ENCODE data around the gene ZNF213. TPM values are rescaled to one million over a fixed set of nuclear protein-coding genes. Genes with fewer than 3 reads are reported as not detected.

Gene ZNF213
- total and polyA plus RNA-seq, 10 donors, result 2.4 to 11.4 (median 7.7) TPM

- Histone ChIP-seq H3K27ac (no peak overlapping the region), H3K27me3 (replicated peaks in 1 of 7) (peaks cover 0 to 10% (median 0%) of the 10 kb centered on the region in 7 donors), H3K9me3 (no peaks in the 10 kb centered on the region), H3K4me3 (no peak overlapping the region), H3K4me1 (peaks cover 0 to 33% (median 16%) of the 10 kb centered on the region in 6 donors), H3K36me3 (peaks cover 0 to 53% (median 15%) of the 10 kb centered on the region in 6 donors)
- WGBS, 5 donors, result 71 to 90% (median 82%) methylated on average over 12 to 14 of the region's 14 CpGs
- TF ChIP-seq POLR2A (IDR thresholded peaks at IDR 0.05) (no peak), POLR2AphosphoS5 (IDR thresholded peaks at IDR 0.05) (no peak)
- TF ChIP-seq, protein P1, sequence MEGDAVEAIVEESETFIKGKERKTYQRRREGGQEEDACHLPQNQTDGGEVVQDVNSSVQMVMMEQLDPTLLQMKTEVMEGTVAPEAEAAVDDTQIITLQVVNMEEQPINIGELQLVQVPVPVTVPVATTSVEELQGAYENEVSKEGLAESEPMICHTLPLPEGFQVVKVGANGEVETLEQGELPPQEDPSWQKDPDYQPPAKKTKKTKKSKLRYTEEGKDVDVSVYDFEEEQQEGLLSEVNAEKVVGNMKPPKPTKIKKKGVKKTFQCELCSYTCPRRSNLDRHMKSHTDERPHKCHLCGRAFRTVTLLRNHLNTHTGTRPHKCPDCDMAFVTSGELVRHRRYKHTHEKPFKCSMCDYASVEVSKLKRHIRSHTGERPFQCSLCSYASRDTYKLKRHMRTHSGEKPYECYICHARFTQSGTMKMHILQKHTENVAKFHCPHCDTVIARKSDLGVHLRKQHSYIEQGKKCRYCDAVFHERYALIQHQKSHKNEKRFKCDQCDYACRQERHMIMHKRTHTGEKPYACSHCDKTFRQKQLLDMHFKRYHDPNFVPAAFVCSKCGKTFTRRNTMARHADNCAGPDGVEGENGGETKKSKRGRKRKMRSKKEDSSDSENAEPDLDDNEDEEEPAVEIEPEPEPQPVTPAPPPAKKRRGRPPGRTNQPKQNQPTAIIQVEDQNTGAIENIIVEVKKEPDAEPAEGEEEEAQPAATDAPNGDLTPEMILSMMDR (IDR thresholded peaks at IDR 0.05 in 8 of 11, conservative IDR thresholded peaks at IDR 0.05 in 3 of 11), result no peak
- DNase-seq, result no peak
- intact Hi-C loops (cut with DNase I; ENCODE audit: low total_unique reads), result no loop called here
Measured at GRCh38 chr16:3115561-3115960, 19.3 kb upstream of the ZNF213 start.

- DNase-seq, result no peak
- no peak for TF ChIP-seq POLR2AphosphoS5 (IDR thresholded peaks at IDR 0.05)
- TF ChIP-seq, protein P1 (IDR thresholded peaks at IDR 0.05 in 8 of 11, conservative IDR thresholded peaks at IDR 0.05 in 3 of 11), result no peak
- no peak for TF ChIP-seq POLR2A (IDR thresholded peaks at IDR 0.05)
- H3K9me3 ChIP-seq, result no peaks in the 10 kb centered on the region
- no peaks in the 10 kb centered on the region for H3K27me3 ChIP-seq (replicated peaks in 1 of 7)
- H3K4me1 ChIP-seq, result peaks cover 0 to 32% (median 17%) of the 10 kb centered on the region in 6 donors
- peaks cover 0 to 58% (median 15%) of the 10 kb centered on the region in 6 donors for H3K36me3 ChIP-seq
- H3K27ac ChIP-seq, result no peak overlapping the region
- intact Hi-C loops (cut with DNase I; ENCODE audit: low total_unique reads), result no loop called here
- 91 to 99% (median 93%) methylated on average over 8 to 16 of the region's 16 CpGs for WGBS, 5 donors
- H3K4me3 ChIP-seq, result no peak overlapping the region
Measured at GRCh38 chr16:3118204-3118790, 16.5 kb upstream of the ZNF213 start.

DNA sequence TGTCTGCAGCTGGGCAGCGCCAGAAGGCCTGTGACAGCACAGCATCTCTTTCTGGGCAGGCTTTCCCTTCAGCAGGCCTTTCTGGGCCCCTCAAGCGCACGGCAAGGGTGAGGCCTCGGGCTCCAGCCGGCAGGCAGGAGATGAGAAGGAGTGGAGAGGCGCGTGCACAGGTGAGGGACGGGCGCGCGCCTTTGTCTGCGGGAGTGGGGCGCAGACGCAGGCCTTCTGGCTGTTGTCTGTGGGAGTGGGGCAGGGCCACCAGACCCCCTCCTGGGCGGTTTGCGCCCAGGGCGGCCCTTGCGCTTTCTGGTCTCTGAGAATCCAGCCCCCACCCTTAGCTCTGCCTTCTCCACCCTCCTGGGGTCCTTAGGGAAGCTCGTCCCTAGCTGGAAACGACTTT lies 16.0 kb upstream of the ZNF213 start:
- WGBS, 5 donors, result 92 to 95% (median 94%) methylated on average over 20 of the region's 20 CpGs
- H3K27me3 ChIP-seq (replicated peaks in 1 of 7), result no peaks in the 10 kb centered on the region
- H3K36me3 ChIP-seq, result peaks cover 0 to 58% (median 15%) of the 10 kb centered on the region in 6 donors
- no peaks in the 10 kb centered on the region for H3K9me3 ChIP-seq
- TF ChIP-seq, protein P1 (IDR thresholded peaks at IDR 0.05 in 8 of 11, conservative IDR thresholded peaks at IDR 0.05 in 3 of 11), result no peak
- no peak for TF ChIP-seq POLR2AphosphoS5 (IDR thresholded peaks at IDR 0.05)
- no peak for TF ChIP-seq POLR2A (IDR thresholded peaks at IDR 0.05)
- intact Hi-C loops (cut with DNase I; ENCODE audit: low total_unique reads), result no loop called here
- no peak overlapping the region for H3K27ac ChIP-seq
- DNase-seq, result no peak
- H3K4me1 ChIP-seq, result peaks cover 4 to 32% (median 19%) of the 10 kb centered on the region in 6 donors
- no peak overlapping the region for H3K4me3 ChIP-seq

DNA sequence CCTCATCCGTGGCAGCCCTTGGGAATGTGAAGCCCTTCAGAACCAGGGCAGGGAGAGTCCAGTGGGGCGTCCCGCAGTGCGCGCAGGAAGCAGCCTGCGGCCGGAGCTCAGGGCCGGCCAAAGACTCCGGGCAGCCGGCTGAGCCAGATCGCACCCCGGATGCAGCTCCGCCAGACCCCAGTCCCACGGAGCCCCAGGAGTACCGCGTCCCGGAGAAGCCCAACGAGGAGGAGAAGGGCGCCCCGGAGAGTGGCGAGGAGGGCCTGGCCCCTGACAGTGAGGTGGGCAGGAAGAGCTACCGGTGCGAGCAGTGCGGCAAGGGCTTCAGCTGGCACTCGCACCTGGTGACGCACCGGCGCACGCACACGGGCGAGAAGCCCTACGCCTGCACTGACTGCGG lies 15.5 kb upstream of the ZNF213 start:
- TF ChIP-seq, protein P1 (IDR thresholded peaks at IDR 0.05 in 8 of 11, conservative IDR thresholded peaks at IDR 0.05 in 3 of 11), result no peak
- no peak for TF ChIP-seq POLR2A (IDR thresholded peaks at IDR 0.05)
- TF ChIP-seq POLR2AphosphoS5 (IDR thresholded peaks at IDR 0.05), result peak in 1 of 3 donors; percentile 10
- Histone ChIP-seq H3K36me3 (peaks cover 0 to 58% (median 15%) of the 10 kb centered on the region in 6 donors), H3K27me3 (replicated peaks in 1 of 7) (no peaks in the 10 kb centered on the region), H3K27ac (no peak overlapping the region), H3K9me3 (no peaks in the 10 kb centered on the region), H3K4me1 (peaks cover 4 to 30% (median 19%) of the 10 kb centered on the region in 6 donors), H3K4me3 (no peak overlapping the region)
- intact Hi-C loops (cut with DNase I; ENCODE audit: low total_unique reads), result no loop called here
- DNase-seq, result no peak
- 94 to 97% (median 95%) methylated on average over 27 to 33 of the region's 33 CpGs for WGBS, 5 donors
